Measurements from ENCODE around the gene TTLL5.

DNA sequence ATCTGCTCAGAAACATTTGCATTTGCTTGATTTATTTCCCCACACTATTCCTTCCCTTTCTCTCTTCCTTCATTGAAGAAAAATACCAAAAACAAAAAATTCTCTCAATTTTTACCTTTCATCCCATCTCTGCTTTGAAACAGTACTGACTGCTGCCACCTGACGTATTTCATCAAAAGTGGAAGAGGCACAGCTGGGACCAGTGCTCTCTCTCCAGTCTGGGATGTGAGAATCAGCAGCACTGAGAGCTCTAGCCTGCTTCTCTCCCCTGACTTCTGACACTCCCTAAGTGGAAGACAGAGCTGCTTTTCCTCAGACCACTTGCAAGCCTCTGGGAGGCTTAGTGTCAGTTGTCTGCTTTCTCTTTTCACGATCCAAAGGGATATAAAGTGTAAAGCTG lies 36.9 kb downstream of the TTLL5 start:
- TF ChIP-seq, protein P1, sequence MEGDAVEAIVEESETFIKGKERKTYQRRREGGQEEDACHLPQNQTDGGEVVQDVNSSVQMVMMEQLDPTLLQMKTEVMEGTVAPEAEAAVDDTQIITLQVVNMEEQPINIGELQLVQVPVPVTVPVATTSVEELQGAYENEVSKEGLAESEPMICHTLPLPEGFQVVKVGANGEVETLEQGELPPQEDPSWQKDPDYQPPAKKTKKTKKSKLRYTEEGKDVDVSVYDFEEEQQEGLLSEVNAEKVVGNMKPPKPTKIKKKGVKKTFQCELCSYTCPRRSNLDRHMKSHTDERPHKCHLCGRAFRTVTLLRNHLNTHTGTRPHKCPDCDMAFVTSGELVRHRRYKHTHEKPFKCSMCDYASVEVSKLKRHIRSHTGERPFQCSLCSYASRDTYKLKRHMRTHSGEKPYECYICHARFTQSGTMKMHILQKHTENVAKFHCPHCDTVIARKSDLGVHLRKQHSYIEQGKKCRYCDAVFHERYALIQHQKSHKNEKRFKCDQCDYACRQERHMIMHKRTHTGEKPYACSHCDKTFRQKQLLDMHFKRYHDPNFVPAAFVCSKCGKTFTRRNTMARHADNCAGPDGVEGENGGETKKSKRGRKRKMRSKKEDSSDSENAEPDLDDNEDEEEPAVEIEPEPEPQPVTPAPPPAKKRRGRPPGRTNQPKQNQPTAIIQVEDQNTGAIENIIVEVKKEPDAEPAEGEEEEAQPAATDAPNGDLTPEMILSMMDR (conservative IDR thresholded peaks at IDR 0.05 in 1 of 2, IDR thresholded peaks at IDR 0.05 in 1 of 2; ENCODE audit: low read depth in 1 of 2, low read length in 2 of 2), result no peak
- no peak for TF ChIP-seq EZH2 (IDR thresholded peaks at IDR 0.05; ENCODE audit: low read length, missing control alignments)
